Activated CD8-positive, alpha-beta memory T cell treated with anti-CD3 and anti-CD28 coated beads, Interleukin-2, amount 50 U/mL, for 4 hours (primary cell): ENCODE results near the gene TBC1D16.

Experiments
- DNase-seq: peaks from one replicate; pipeline ENCODE4 v3.0.0-alpha.2; 2020

The TBC1D16 gene

GRCh38 chr17:79923974-79924638 is 111.6 kb downstream of the TBC1D16 start:
- DNase-seq = no peak

- no peak for DNase-seq
These were observed 112.9 kb downstream of the TBC1D16 start for GRCh38 chr17:79922798-79923197.

- no peak for DNase-seq
These were observed 113.5 kb downstream of the TBC1D16 start for GRCh38 chr17:79922116-79922601.

GRCh38 chr17:79921411-79922115 is 114.1 kb downstream of the TBC1D16 start:
- DNase-seq = no peak

GRCh38 chr17:79920751-79921410 is 114.8 kb downstream of the TBC1D16 start:
- DNase-seq = no peak

- no peak for DNase-seq
These were observed 115.6 kb downstream of the TBC1D16 start for GRCh38 chr17:79919862-79920720.

GRCh38 chr17:79919164-79919585 is 116.5 kb downstream of the TBC1D16 start:
- DNase-seq = no peak

GRCh38 chr17:79918581-79919163 is 117.0 kb downstream of the TBC1D16 start:
- DNase-seq = no peak

- DNase-seq = no peak
These were observed 117.7 kb downstream of the TBC1D16 start for GRCh38 chr17:79917902-79918484.

GRCh38 chr17:79916991-79917901 is 118.4 kb downstream of the TBC1D16 start:
- no peak for DNase-seq

- no peak for DNase-seq
These were observed 119.2 kb downstream of the TBC1D16 start for GRCh38 chr17:79916506-79916905.

- DNase-seq = no peak
These were observed 119.7 kb downstream of the TBC1D16 start for GRCh38 chr17:79915850-79916430.

- DNase-seq = no peak
These were observed 120.6 kb downstream of the TBC1D16 start for GRCh38 chr17:79914813-79915740.

- no peak for DNase-seq
These were observed 121.5 kb downstream of the TBC1D16 start for GRCh38 chr17:79913896-79914812.

- no peak for DNase-seq
These were observed 122.2 kb downstream of the TBC1D16 start for GRCh38 chr17:79913451-79913850.

- DNase-seq = no peak
These were observed 122.9 kb downstream of the TBC1D16 start for GRCh38 chr17:79912552-79913330.
